PC-9 (cell line): Measurements from ENCODE around the gene PCDHA2. TPM values are rescaled to one million over a fixed set of nuclear protein-coding genes. Genes with fewer than 3 reads are reported as not detected.

ENCODE experiments used
- BruUV-seq: library from RNA; stranded (reverse); fragments of 400-500 nt; replicated peaks from 2 replicates; lab custom pipeline; 2021; lab: Mats Ljungman, UMichigan
- CTCF ChIA-PET: fragments of 300-600 bp; sonication (Branson Sonifier 250); formaldehyde crosslinking; loops from one replicate; lab custom pipeline; 2022; ENCODE audit warnings: antibody characterized with exemption; lab: Charles Lee
- POLR2A ChIA-PET: fragments of 300-600 bp; sonication (Branson Sonifier 250); formaldehyde crosslinking; loops from one replicate; lab custom pipeline; 2022; ENCODE audit warnings: antibody characterized with exemption; ENCODE audit not compliant: unreplicated experiment; lab: Charles Lee
- DNase-seq, 2 experiments: peaks; one replicate each; pipeline versions ENCODE4 v3.0.0 to v3.0.0-alpha.2; 2015 to 2022; ENCODE audit warnings: mixed read lengths in 1 of 2
- H2AFZ ChIP-seq: fragments of 200-600 bp; sonication (generic); 2 replicates; pipeline ENCODE4 v1.8.1; 2017; ENCODE audit warnings: antibody characterized with exemption
- H3F3A ChIP-seq: fragments of 200-600 bp; sonication (generic); 2 replicates; pipeline ENCODE4 v1.8.1; 2017; ENCODE audit warnings: antibody characterized with exemption, mild to moderate bottlenecking, low read depth; ENCODE audit not compliant: insufficient read depth
- H3K27ac ChIP-seq: fragments of 200-600 bp; sonication (generic); 2 replicates; pipeline ENCODE4 v1.6.1; 2016; ENCODE audit warnings: mixed run types
- H3K27me3 ChIP-seq: fragments of 200-600 bp; sonication (generic); 2 replicates; pipeline ENCODE4 v1.6.1; 2016; ENCODE audit warnings: low read depth, mixed run types; ENCODE audit not compliant: insufficient read depth
- H3K36me3 ChIP-seq: fragments of 200-600 bp; sonication (generic); 2 replicates; pipeline ENCODE4 v1.6.1; 2016; ENCODE audit warnings: low read depth, mixed run types
- H3K4me1 ChIP-seq: fragments of 200-600 bp; sonication (generic); replicated peaks from 2 replicates; pipeline ENCODE4 v1.6.1; 2016; ENCODE audit warnings: mixed run types; ENCODE audit not compliant: insufficient read depth
- H3K4me2 ChIP-seq: fragments of 200-600 bp; sonication (generic); 2 replicates; pipeline ENCODE4 v1.6.1; 2017; ENCODE audit warnings: mixed run types
- H3K4me3 ChIP-seq: fragments of 200-600 bp; sonication (generic); 2 replicates; pipeline ENCODE4 v1.6.1; 2016; ENCODE audit warnings: mixed run types
- H3K79me2 ChIP-seq: fragments of 200-600 bp; sonication (generic); 2 replicates; pipeline ENCODE4 v1.6.1; 2017; ENCODE audit warnings: low read depth, mixed run types
- H3K9me2 ChIP-seq: fragments of 200-600 bp; sonication (generic); 2 replicates; pipeline ENCODE4 v1.8.1; 2017; ENCODE audit warnings: mild to moderate bottlenecking; ENCODE audit not compliant: insufficient read depth
- H3K9me3 ChIP-seq: fragments of 200-600 bp; sonication (generic); 2 replicates; pipeline ENCODE4 v1.8.1; 2016; ENCODE audit warnings: low read depth; ENCODE audit not compliant: insufficient read depth
- H4K20me1 ChIP-seq: fragments of 200-600 bp; sonication (generic); 2 replicates; pipeline ENCODE4 v1.8.1; 2017; ENCODE audit not compliant: insufficient read depth
- EZH2 ChIP-seq: fragments of 200-600 bp; sonication (generic); IDR thresholded peaks from 2 replicates; pipeline ENCODE4 v1.8.0; 2017; ENCODE audit warnings: antibody characterized with exemption, low read depth
- intact Hi-C: fragments of 100-400 bp; cut with micrococcal nuclease; formaldehyde crosslinking; loops from one replicate; pipeline ENCODE4 v1.10.0; 2022; ENCODE audit not compliant: unreplicated experiment
- total RNA-seq: library from RNA; stranded (reverse); gene quantifications from 2 replicates; pipeline ENCODE4 v1.2.3, GENCODE V29; 2021
- TF ChIP-seq, protein P1 (sequence below): fragments of 200-600 bp; sonication (generic); conservative IDR thresholded peaks from 2 replicates; pipeline ENCODE4 v1.6.1; 2017; ENCODE audit warnings: mixed run types, antibody characterized with exemption, mild to moderate bottlenecking, moderate library complexity

The PCDHA2 gene
- total RNA-seq, 1 experiment from 2014 or later = not detected

DNA sequence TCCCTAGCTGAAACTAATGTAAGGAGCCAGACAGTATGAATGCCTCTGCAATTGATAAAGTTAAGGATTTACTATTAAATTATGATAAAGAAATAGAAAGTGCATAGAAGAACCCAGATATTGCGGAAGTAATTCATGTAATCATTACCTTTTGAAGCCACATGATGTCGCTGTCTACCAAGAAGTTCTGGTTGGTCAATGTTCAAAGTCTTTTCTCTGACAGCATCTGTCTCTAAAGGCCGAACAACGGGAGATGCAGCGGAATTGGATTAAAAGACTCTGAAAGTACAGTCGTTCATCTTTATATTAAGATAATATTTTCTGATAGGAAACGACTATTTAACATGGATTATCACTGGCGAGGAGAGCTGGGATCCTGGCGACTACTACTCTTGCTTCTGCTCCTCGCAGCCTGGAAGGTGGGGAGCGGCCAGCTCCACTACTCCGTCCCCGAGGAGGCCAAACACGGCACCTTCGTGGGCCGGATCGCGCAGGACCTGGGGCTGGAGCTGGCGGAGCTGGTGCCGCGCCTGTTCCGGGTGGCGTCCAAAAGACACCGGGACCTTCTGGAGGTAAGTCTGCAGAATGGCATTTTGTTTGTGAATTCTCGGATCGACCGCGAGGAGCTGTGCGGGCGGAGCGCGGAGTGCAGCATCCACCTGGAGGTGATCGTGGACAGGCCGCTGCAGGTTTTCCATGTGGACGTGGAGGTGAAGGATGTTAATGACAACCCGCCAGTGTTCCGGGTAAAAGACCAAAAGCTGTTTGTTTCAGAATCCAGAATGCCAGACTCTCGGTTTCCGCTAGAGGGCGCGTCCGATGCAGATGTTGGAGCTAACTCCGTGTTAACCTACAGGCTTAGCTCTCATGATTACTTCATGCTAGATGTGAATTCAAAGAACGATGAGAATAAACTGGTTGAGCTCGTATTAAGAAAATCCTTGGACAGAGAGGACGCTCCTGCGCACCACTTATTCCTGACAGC lies 46.6 kb downstream of the PCDHA2 start, which contains the start of gene PCDHA8:
Gene PCDHA8 (plus strand): TSS at position 210 of the 985 bp plus-strand sequence. CDS start 135 bp downstream, at position 345.
- Histone ChIP-seq H3K79me2 (no peaks in the 10 kb centered on the region), H3K27ac (no peak within 1 kb of the TSS), H4K20me1 (no peaks in the 10 kb centered on the region), H3K27me3 (no peaks in the 10 kb centered on the region), H3F3A (no peaks in the 10 kb centered on the region), H3K9me2 (no peaks in the 10 kb centered on the region), H3K4me3 (no peak within 1 kb of the TSS), H2AFZ (no peak within 1 kb of the TSS), H3K36me3 (no peaks in the 10 kb centered on the region), H3K4me1 (no peaks in the 10 kb centered on the region), H3K9me3 (no peaks in the 10 kb centered on the region), H3K4me2 (no peak within 1 kb of the TSS)
- TF ChIP-seq EZH2 = no peak
- TF ChIP-seq, protein P1, sequence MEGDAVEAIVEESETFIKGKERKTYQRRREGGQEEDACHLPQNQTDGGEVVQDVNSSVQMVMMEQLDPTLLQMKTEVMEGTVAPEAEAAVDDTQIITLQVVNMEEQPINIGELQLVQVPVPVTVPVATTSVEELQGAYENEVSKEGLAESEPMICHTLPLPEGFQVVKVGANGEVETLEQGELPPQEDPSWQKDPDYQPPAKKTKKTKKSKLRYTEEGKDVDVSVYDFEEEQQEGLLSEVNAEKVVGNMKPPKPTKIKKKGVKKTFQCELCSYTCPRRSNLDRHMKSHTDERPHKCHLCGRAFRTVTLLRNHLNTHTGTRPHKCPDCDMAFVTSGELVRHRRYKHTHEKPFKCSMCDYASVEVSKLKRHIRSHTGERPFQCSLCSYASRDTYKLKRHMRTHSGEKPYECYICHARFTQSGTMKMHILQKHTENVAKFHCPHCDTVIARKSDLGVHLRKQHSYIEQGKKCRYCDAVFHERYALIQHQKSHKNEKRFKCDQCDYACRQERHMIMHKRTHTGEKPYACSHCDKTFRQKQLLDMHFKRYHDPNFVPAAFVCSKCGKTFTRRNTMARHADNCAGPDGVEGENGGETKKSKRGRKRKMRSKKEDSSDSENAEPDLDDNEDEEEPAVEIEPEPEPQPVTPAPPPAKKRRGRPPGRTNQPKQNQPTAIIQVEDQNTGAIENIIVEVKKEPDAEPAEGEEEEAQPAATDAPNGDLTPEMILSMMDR = peak; percentile 43
- intact Hi-C loops = loop anchor here (1.0 kb wide), 1 partner anchor 200 kb away; no protein-coding TSS in a partner anchor
- no TSS peak for BruUV-seq
- peak in 1 of 2 experiments; percentile 13 for DNase-seq
- CTCF ChIA-PET = interaction anchor here (0.8 to 1.0 kb wide), 2 partner anchors 13 to 199 kb away, joined by 3 to 4 read pairs; partner anchors contain the start of gene PCDHA6
- POLR2A ChIA-PET = no interaction called here

DNA sequence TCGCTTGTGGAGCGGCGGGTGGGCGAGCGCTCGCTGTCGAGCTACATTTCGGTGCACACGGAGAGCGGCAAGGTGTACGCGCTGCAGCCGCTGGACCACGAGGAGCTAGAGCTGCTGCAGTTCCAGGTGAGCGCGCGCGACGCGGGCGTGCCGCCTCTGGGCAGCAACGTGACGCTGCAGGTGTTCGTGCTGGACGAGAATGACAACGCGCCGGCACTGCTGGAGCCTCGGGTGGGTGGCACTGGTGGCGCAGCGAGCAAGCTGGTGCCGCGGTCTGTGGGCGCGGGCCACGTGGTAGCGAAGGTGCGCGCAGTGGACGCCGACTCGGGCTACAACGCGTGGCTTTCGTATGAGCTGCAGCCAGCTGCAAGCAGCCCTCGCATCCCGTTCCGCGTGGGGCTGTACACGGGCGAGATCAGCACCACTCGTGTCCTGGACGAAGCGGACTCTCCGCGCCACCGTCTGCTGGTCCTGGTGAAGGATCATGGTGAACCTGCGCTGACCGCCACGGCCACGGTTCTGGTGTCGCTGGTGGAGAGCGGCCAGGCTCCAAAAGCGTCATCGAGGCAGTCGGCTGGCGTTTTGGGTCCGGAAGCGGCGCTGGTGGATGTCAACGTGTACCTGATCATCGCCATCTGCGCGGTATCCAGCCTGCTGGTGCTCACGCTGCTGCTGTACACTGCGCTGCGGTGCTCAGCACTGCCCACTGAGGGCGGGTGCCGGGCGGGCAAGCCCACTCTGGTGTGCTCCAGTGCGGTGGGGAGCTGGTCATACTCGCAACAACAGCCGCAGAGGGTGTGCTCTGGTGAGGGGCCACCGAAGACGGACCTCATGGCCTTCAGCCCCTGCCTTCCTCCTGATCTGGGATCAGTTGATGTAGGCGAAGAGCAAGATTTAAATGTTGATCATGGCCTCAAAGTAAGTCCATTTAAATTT lies 48.4 kb downstream of the PCDHA2 start:
- Histone ChIP-seq H2AFZ (no peak overlapping the region), H3K9me2 (no peaks in the 10 kb centered on the region), H4K20me1 (no peaks in the 10 kb centered on the region), H3K27me3 (no peaks in the 10 kb centered on the region), H3K4me2 (no peak overlapping the region), H3K9me3 (no peaks in the 10 kb centered on the region; the same call in 1 of the 2 replicates), H3K36me3 (no peaks in the 10 kb centered on the region), H3K4me3 (no peak overlapping the region), H3F3A (no peaks in the 10 kb centered on the region), H3K27ac (no peak overlapping the region), H3K79me2 (no peaks in the 10 kb centered on the region), H3K4me1 (no peaks in the 10 kb centered on the region)
- ChIA-PET POLR2A (no interaction called here), CTCF (no interaction called here)
- no TSS peak for BruUV-seq
- DNase-seq = no peak
- intact Hi-C loops = no loop called here
- TF ChIP-seq EZH2 = no peak

Other genes starting within 250 kb of the PCDHA2 start
- gene EIF4EBP3, start 247.2 kb upstream of the PCDHA2 start, total RNA-seq = 4.8 and 5.6 TPM in 2 replicates
- 30.5 and 36.1 TPM in 2 replicates for gene SRA1, start 237.4 kb upstream of the PCDHA2 start, total RNA-seq
- gene APBB3, start 230.3 kb upstream of the PCDHA2 start, total RNA-seq = 23.4 and 26.0 TPM in 2 replicates
- 44.2 and 66.2 TPM in 2 replicates for gene SLC35A4, start 230.0 kb upstream of the PCDHA2 start, total RNA-seq
- gene CD14, start 161.7 kb upstream of the PCDHA2 start, total RNA-seq = 0.35 and 0.81 TPM in 2 replicates
- gene TMCO6, start 155.4 kb upstream of the PCDHA2 start, total RNA-seq = 12.1 and 25.2 TPM in 2 replicates
- gene NDUFA2, start 147.2 kb upstream of the PCDHA2 start, total RNA-seq = 69.7 and 72.7 TPM in 2 replicates
- gene IK, start 147.0 kb upstream of the PCDHA2 start, total RNA-seq = 74.2 and 86.7 TPM in 2 replicates
- 37.9 and 39.2 TPM in 2 replicates for gene WDR55, start 129.9 kb upstream of the PCDHA2 start, total RNA-seq
- 1.2 and 2.0 TPM in 2 replicates for gene DND1, start 121.3 kb upstream of the PCDHA2 start, total RNA-seq
- 52.0 and 64.3 TPM in 2 replicates for gene HARS1, start 103.5 kb upstream of the PCDHA2 start, total RNA-seq
- gene HARS2, start 103.4 kb upstream of the PCDHA2 start, total RNA-seq = 28.8 and 31.1 TPM in 2 replicates
- gene ZMAT2, start 94.4 kb upstream of the PCDHA2 start, total RNA-seq = 53.5 and 60.1 TPM in 2 replicates
- not detected in 2 replicates for gene PCDHA1, start 8.7 kb upstream of the PCDHA2 start, total RNA-seq
- not detected in 2 replicates for gene PCDHA3, start 6.2 kb downstream of the PCDHA2 start, total RNA-seq
- gene PCDHA4, start 12.2 kb downstream of the PCDHA2 start, total RNA-seq = not detected in 2 replicates
- gene PCDHA5, start 26.8 kb downstream of the PCDHA2 start, total RNA-seq = not detected in 2 replicates
- gene PCDHA6, start 33.1 kb downstream of the PCDHA2 start, total RNA-seq = not detected in 2 replicates
- gene PCDHA7, start 39.4 kb downstream of the PCDHA2 start, total RNA-seq = not detected in 2 replicates
- not detected in 2 replicates for gene PCDHA8, start 46.3 kb downstream of the PCDHA2 start, total RNA-seq
- gene PCDHA9, start 53.5 kb downstream of the PCDHA2 start, total RNA-seq = not detected in 2 replicates
- gene PCDHA10, start 61.0 kb downstream of the PCDHA2 start, total RNA-seq = not detected in 2 replicates
- not detected in 2 replicates for gene PCDHA11, start 74.1 kb downstream of the PCDHA2 start, total RNA-seq
- gene PCDHA12, start 80.5 kb downstream of the PCDHA2 start, total RNA-seq = not detected in 2 replicates
- not detected in 2 replicates for gene PCDHA13, start 87.3 kb downstream of the PCDHA2 start, total RNA-seq
- gene PCDHAC1, start 131.4 kb downstream of the PCDHA2 start, total RNA-seq = 0.88 and 0.90 TPM in 2 replicates
- 2.8 and 3.4 TPM in 2 replicates for gene PCDHAC2, start 171.6 kb downstream of the PCDHA2 start, total RNA-seq